Sigmoid colon (tissue), 4 donors: ENCODE results near the gene GPX3.
A peak's percentile ranks its signal among the peaks of the same experiment; 100 is the strongest.

Experiments
- CTCF ChIP-seq, 4 experiments: fragments of 450-650 bp in 3 of 4; fragments of 200-600 bp in 1 of 4; IDR thresholded peaks; one replicate each; pipeline ENCODE4 v1.5.1; 2016 to 2019; ENCODE audit warnings: antibody characterized with exemption in 4 of 4, mild to moderate bottlenecking in 3 of 4, moderate library complexity in 2 of 4
- EP300 ChIP-seq, 4 donors: sonication (generic); formaldehyde crosslinking; IDR thresholded peaks; one replicate each; pipeline ENCODE4 v1.6.1; 2017; ENCODE audit warnings: antibody characterized with exemption in 4 of 4
- POLR2A ChIP-seq, 2 donors: fragments of 450-650 bp; IDR thresholded peaks; one replicate each; pipeline ENCODE4 v1.6.1; 2016; ENCODE audit warnings: antibody characterized with exemption in 2 of 2, mild to moderate bottlenecking in 2 of 2, moderate library complexity in 2 of 2
- POLR2AphosphoS5 ChIP-seq, 4 donors: sonication (generic); formaldehyde crosslinking; IDR thresholded peaks; one replicate each; pipeline ENCODE4 v1.6.1; 2017; ENCODE audit warnings: antibody characterized with exemption in 4 of 4

GRCh38 chr5:151051931-151052608 is 31.7 kb downstream of the GPX3 start:
- peak in 1 of 4 experiments; percentile 17 for TF ChIP-seq CTCF (IDR thresholded peaks at IDR 0.05)
- TF ChIP-seq POLR2A (IDR thresholded peaks at IDR 0.05) = no peak
- TF ChIP-seq POLR2AphosphoS5 (IDR thresholded peaks at IDR 0.05) = no peak
- TF ChIP-seq EP300 (IDR thresholded peaks at IDR 0.05) = no peak
